GM12873 (cell line): ENCODE results near the gene ETV7.

Experiments
- CTCF ChIP-seq: IDR thresholded peaks from 2 replicates; pipeline ENCODE4 v1.5.1; 2012; ENCODE audit warnings: low read depth, mild to moderate bottlenecking, moderate library complexity, low read length, control low read depth; ENCODE audit not compliant: insufficient read depth; ENCODE audit errors: missing control alignments

ETV7 gene

DNA sequence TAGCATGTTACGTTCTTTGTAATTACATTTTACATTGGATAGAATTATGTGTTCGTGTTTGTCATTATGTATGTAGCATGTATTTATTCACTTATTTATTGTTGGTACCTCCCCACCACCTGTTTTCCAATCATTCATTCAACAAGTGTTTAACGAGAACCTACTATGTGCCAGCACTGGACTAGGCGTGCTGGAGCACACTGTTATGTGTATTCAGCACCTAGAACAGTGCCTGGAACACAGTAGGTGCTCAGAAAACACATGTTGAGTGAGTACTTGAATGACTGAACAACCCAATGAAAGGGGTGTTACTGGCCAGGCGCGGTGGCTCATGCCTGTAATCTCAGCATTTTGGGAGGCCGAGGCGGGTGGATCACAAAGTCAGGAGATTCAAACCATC is 11.3 kb downstream of the ETV7 start:
- no peak for TF ChIP-seq CTCF

GRCh38 chr6:36375644-36376155 is 11.8 kb downstream of the ETV7 start:
- no peak for TF ChIP-seq CTCF

- TF ChIP-seq CTCF = no peak
Observed at GRCh38 chr6:36374972-36375371, 12.5 kb downstream of the ETV7 start.

GRCh38 chr6:36374194-36374593 is 13.3 kb downstream of the ETV7 start:
- no peak for TF ChIP-seq CTCF

- no peak for TF ChIP-seq CTCF
Observed at GRCh38 chr6:36373368-36374019, 14.0 kb downstream of the ETV7 start.

DNA sequence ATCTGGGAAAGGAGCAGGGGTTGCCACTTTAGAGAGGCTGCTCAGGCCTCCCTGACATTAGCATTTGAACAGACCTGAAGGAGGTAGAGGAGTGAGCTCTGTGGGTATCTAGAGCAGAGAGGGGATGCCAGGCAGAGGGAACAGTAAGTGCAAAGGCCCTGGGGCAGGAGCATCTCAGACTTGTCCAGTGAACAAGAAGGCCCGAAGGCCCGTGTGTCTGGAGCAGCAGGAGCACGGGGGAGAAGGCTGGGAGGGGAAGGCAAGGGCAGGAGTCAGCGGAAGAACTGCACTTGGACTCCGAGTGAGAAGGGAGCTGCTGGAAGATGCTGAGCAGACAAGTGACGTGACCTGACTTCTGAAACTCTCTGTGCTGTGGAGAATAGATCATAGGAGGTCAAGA is 15.4 kb downstream of the ETV7 start:
- no peak for TF ChIP-seq CTCF

DNA sequence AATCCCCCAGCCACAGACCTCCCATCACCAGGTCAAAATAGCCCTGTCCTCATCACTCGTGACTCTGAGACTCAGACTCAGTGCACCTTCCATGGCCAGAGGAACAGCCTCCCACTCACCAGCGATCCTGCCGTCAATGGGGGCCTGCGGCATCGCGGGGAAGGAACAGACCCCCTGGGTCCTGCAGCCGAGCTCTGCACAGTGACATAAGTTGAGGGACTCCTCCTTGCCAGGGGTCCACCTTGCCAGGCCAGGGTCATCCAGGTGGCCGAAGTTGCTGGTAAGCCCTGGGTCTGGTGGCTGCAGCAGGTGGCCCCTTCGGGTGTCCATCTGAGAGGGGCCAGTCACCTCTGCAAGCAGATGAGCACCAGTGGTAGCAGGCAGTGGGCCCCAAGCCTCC is 16.3 kb downstream of the ETV7 start:
- TF ChIP-seq CTCF = no peak
